Thoracic aorta (tissue), 2 donors: ENCODE results near the gene TRIM47. TPM values are rescaled to one million over a fixed set of nuclear protein-coding genes. Genes with fewer than 3 reads are reported as not detected.

Experiments used
- ATAC-seq: fragments of 150-250 bp; one replicate; pipeline ENCODE4 v1.8.0; 2017; ENCODE audit warnings: low read depth; ENCODE audit not compliant: insufficient number of reproducible peaks, low FRiP score
- DNase-seq: peaks from one replicate; pipeline ENCODE4 v3.0.0-alpha.2; 2020; ENCODE audit warnings: low spot score
- H3K27ac ChIP-seq, 2 donors: fragments of 200-600 bp; sonication (generic); 1 replicate in 1 of 2; 2 replicates in 1 of 2; pipeline ENCODE4 v1.5.1; 2016; ENCODE audit warnings: mild to moderate bottlenecking in 2 of 2, moderate library complexity in 2 of 2
- H3K27me3 ChIP-seq: fragments of 200-600 bp; sonication (generic); replicated peaks from 2 replicates; pipeline ENCODE4 v1.6.0; 2016; ENCODE audit warnings: mild to moderate bottlenecking; ENCODE audit not compliant: insufficient read depth
- H3K36me3 ChIP-seq: fragments of 200-600 bp; sonication (generic); one replicate; pipeline ENCODE4 v1.5.1; 2016
- H3K4me1 ChIP-seq, 2 donors: fragments of 200-600 bp; sonication (generic); 1 replicate in 1 of 2; 2 replicates in 1 of 2; pipeline versions ENCODE4 v1.5.1 to v1.6.0; 2016; ENCODE audit warnings: low read depth in 2 of 2, mild to moderate bottlenecking in 1 of 2; ENCODE audit not compliant: control insufficient read depth in 1 of 2
- H3K4me3 ChIP-seq: fragments of 200-600 bp; sonication (generic); 2 replicates; pipeline ENCODE4 v1.5.1; 2016; ENCODE audit warnings: mild to moderate bottlenecking
- H3K9me3 ChIP-seq: fragments of 200-600 bp; sonication (generic); 2 replicates; pipeline ENCODE4 v1.5.1; 2016
- total RNA-seq, 2 donors: library from RNA; depleted of rRNA; stranded (reverse); fragments of >200 nt; gene quantifications; one replicate each; pipeline versions ENCODE4 v1.1.0 to v1.2.3, GENCODE V29; 2016
- TF ChIP-seq, protein P1 (sequence below): fragments of 200-600 bp; sonication (generic); IDR thresholded peaks from one replicate; pipeline ENCODE4 v1.5.1; 2019; ENCODE audit warnings: antibody characterized with exemption

Gene TRIM47
- total RNA-seq, 2 donors from 2014 or later = 58.9 to 94.0 TPM

GRCh38 chr17:75897160-75898019 lies 19.0 kb upstream of the TRIM47 start:
- H3K27ac ChIP-seq = peak overlapping the region; percentile 83 to 88
- H3K4me3 ChIP-seq = peak overlapping the region; percentile 79
- H3K4me1 ChIP-seq = peaks cover 0 to 32% of the 10 kb centered on the region in 2 donors
- no peak for ATAC-seq
- no peak for DNase-seq
- no peaks in the 10 kb centered on the region for H3K27me3 ChIP-seq
- TF ChIP-seq, protein P1, sequence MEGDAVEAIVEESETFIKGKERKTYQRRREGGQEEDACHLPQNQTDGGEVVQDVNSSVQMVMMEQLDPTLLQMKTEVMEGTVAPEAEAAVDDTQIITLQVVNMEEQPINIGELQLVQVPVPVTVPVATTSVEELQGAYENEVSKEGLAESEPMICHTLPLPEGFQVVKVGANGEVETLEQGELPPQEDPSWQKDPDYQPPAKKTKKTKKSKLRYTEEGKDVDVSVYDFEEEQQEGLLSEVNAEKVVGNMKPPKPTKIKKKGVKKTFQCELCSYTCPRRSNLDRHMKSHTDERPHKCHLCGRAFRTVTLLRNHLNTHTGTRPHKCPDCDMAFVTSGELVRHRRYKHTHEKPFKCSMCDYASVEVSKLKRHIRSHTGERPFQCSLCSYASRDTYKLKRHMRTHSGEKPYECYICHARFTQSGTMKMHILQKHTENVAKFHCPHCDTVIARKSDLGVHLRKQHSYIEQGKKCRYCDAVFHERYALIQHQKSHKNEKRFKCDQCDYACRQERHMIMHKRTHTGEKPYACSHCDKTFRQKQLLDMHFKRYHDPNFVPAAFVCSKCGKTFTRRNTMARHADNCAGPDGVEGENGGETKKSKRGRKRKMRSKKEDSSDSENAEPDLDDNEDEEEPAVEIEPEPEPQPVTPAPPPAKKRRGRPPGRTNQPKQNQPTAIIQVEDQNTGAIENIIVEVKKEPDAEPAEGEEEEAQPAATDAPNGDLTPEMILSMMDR = no peak
- H3K36me3 ChIP-seq = peaks cover 32% of the 10 kb centered on the region
- no peaks in the 10 kb centered on the region for H3K9me3 ChIP-seq

DNA sequence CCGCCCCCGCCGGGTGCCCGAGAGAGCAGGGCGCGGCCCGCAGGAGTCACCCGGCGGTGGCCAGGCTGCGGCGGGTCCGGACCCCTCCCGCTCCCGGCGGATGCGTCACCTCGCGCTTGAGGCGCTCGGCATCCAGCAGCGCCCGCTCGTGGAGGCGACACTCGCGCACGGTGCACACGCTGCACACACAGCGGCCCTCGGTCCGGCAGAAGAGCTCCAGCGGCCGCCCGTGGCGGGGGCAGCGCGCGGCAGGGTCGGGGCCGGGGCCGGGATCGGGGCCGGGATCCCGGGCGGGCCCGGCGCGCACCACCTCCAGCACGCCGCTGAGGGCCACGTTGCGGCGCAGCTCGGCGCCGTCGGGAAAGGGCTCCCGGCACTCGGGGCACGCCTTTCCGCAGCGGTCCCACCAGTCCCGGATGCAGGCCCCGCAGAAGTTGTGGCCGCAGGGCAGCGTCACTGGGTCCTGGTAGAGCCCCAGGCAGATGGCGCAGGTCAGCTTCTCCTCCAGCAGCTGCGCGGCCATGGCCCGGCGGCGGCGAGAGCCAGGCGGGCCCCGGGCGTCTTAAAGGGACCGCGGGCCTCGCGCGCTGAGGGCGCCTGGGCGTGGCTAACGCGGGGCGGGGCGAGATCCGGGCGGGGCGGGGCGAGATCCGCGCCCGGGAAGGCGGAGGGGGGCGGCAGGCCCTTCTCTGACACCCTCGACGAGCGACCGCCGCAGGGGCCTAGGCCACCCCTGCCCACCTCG lies 18.2 kb upstream of the TRIM47 start, which contains the start of gene TRIM65:
TSS of gene TRIM65 (minus strand) at position 537 of the 745 bp plus-strand sequence. CDS start at position 523, 14 bp downstream.
- TF ChIP-seq, protein P1 = peak; percentile 5
- Histone ChIP-seq H3K27ac (peak within 1 kb of the TSS; percentile 83 to 88), H3K4me1 (peaks cover 0 to 32% of the 10 kb centered on the region in 2 donors), H3K4me3 (peak within 1 kb of the TSS; percentile 79), H3K27me3 (no peaks in the 10 kb centered on the region), H3K36me3 (peaks cover 29% of the 10 kb centered on the region), H3K9me3 (no peaks in the 10 kb centered on the region)
- DNase-seq (peak; percentile 65), ATAC-seq (peak; percentile 80)

DNA sequence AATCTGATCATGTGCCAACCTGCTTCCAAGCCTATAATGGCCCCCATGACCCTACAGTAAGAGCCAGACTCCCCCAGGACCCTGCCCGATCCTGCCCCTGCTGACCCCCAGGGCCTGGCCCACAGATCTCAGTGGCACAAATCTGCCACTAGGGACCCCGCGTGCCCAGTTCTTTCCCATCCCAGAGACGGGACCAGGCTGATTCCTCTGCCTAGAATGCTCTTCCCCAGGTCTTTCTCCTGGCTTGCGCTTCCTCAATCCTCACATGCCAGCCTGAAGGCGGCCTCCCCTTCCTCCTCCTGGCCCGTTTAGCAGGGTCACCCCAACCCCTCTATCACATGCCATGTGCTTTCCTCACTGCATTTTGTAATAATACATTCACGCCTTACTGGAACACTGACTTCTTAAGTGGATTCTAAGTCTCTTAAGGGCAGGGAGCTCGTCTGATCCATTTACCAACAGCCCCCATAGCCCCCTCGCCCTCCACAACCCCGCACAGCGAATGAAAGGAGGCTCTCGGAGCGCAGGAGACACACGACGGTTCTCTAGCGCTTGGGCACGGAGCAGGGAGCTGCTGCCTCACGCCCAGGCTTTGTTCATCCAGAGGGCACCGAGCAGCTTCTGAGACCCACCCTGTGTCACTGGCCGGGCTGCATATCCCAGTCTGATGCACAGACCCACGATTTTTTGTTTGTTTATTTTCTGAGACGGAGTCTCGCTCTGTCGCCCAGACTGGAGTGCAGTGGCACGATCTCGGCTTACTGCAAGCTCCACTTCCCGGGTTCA lies 17.2 kb upstream of the TRIM47 start:
- DNase-seq (no peak), ATAC-seq (no peak)
- TF ChIP-seq, protein P1 = peak; percentile 33
- Histone ChIP-seq H3K9me3 (no peaks in the 10 kb centered on the region), H3K27me3 (no peaks in the 10 kb centered on the region), H3K36me3 (peaks cover 30% of the 10 kb centered on the region), H3K4me1 (peaks cover 0 to 32% of the 10 kb centered on the region in 2 donors), H3K4me3 (peak overlapping the region; percentile 79), H3K27ac (peak overlapping the region; percentile 83 to 88)

DNA sequence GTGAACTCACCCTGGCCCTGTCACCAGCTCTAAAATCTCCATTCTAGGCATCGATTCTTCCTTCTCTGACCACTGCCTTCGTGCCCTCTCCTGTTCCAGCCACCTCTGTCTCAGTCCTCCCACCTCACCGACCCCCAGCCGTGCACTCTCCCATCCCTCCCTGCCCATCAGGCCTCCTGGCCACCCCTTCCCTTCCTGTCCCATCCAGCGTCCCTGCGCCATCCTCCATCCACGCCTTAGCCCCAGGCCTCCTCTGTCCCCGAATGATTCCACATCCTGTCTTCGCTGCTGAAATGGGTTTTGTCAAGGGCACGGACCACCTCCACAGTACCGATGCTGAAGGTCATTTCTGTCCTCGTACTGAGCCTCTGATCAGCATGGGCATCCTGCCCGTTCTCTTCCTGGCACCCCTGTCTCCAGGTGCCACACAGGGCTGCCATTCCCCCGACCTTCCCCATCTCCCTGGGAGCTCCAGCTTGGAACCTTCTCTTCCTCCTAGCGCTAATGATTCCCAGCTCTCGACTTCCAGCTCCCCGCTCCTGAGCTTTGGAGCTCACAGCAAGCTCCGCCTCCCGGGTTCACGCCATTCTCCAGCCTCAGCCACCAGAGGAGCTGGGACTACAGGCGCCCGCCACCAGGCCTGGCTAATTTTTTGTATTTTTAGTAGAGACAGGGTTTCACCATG lies 15.8 kb upstream of the TRIM47 start:
- H3K36me3 ChIP-seq = peaks cover 26% of the 10 kb centered on the region
- ATAC-seq (no peak), DNase-seq (no peak)
- H3K27me3 ChIP-seq = no peaks in the 10 kb centered on the region
- H3K27ac ChIP-seq = peak overlapping the region in 1 of 2 donors; percentile 38
- no peak overlapping the region for H3K4me3 ChIP-seq
- H3K4me1 ChIP-seq = peaks cover 0 to 32% of the 10 kb centered on the region in 2 donors
- TF ChIP-seq, protein P1 = no peak
- H3K9me3 ChIP-seq = no peaks in the 10 kb centered on the region
